ENCODE measurements around the gene FARP2. TPM values are rescaled to one million over a fixed set of nuclear protein-coding genes. Genes with fewer than 3 reads are reported as not detected.

The FARP2 gene
- total RNA-seq, 2 donors from 2014 or later = 30.1 to 44.2 TPM

DNA sequence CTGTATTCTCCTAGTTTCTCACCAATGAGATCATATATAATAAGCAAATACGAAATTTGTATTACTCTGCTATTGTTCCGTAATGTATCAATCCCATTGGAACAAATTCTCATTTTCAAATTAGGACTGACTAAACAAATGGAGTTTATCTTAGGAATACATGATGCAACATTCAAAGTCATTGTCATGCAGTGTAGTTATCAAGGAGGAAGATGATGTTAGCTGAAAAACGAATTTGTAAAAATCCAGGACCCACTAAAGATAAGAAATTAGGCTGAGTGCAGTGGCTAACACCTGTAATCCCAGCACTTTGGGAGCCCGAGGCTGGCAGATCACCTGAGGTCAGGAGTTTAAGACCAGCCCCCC is 25.5 kb upstream of the FARP2 start:
- H3K4me1 ChIP-seq = no peaks in the 10 kb centered on the region
- H3K27ac ChIP-seq = no peak overlapping the region
- TF ChIP-seq CTCF (IDR thresholded peaks at IDR 0.05) = no peak
- no peak for TF ChIP-seq POLR2A (IDR thresholded peaks at IDR 0.05)
- intact Hi-C loops (cut with DNase I) = no loop called here
- peaks cover 0 to 9% of the 10 kb centered on the region in 2 donors for H3K36me3 ChIP-seq (replicated peaks in 1 of 2; ENCODE audit: insufficient read depth in 1 of 2, low read depth in 2 of 2)
- DNase-seq (no peak), ATAC-seq (no peak)
- no peaks in the 10 kb centered on the region for H3K9me3 ChIP-seq
- 84 to 85% methylated on average over 4 of the region's 4 CpGs for WGBS, 2 donors
- H3K4me3 ChIP-seq = no peak overlapping the region
- H3K27me3 ChIP-seq = no peaks in the 10 kb centered on the region

- DNase-seq (no peak), ATAC-seq (no peak)
- TF ChIP-seq CTCF (IDR thresholded peaks at IDR 0.05) (no peak), POLR2A (IDR thresholded peaks at IDR 0.05) (no peak)
- Histone ChIP-seq H3K4me3 (no peak overlapping the region), H3K27ac (no peak overlapping the region), H3K9me3 (no peaks in the 10 kb centered on the region), H3K36me3 (replicated peaks in 1 of 2; ENCODE audit: insufficient read depth in 1 of 2, low read depth in 2 of 2) (peaks cover 0 to 25% of the 10 kb centered on the region in 2 donors), H3K4me1 (peaks cover 8% of the 10 kb centered on the region), H3K27me3 (no peaks in the 10 kb centered on the region)
- WGBS, 2 donors = 37 to 39% methylated on average over 2 of the region's 2 CpGs
- intact Hi-C loops (cut with DNase I) = no loop called here
These were observed 21.3 kb upstream of the FARP2 start for GRCh38 chr2:241334813-241335212.

GRCh38 chr2:241339839-241340630 is 16.1 kb upstream of the FARP2 start:
- no peaks in the 10 kb centered on the region for H3K9me3 ChIP-seq
- ATAC-seq = peak; percentile 38
- whole genome bisulfite sequencing, 2 donors = 29 to 30% methylated on average over 8 of the region's 8 CpGs
- peaks cover 19 to 54% of the 10 kb centered on the region in 2 donors for H3K36me3 ChIP-seq (replicated peaks in 1 of 2; ENCODE audit: insufficient read depth in 1 of 2, low read depth in 2 of 2)
- no peak for DNase-seq
- intact Hi-C loops (cut with DNase I) = no loop called here
- peaks cover 19% of the 10 kb centered on the region for H3K4me1 ChIP-seq
- H3K27ac ChIP-seq = peak overlapping the region in 3 of 4 donors; percentile 16 to 63 (median 16)
- TF ChIP-seq POLR2A (IDR thresholded peaks at IDR 0.05) (no peak), CTCF (IDR thresholded peaks at IDR 0.05) (no peak)
- H3K4me3 ChIP-seq = no peak overlapping the region
- no peaks in the 10 kb centered on the region for H3K27me3 ChIP-seq

DNA sequence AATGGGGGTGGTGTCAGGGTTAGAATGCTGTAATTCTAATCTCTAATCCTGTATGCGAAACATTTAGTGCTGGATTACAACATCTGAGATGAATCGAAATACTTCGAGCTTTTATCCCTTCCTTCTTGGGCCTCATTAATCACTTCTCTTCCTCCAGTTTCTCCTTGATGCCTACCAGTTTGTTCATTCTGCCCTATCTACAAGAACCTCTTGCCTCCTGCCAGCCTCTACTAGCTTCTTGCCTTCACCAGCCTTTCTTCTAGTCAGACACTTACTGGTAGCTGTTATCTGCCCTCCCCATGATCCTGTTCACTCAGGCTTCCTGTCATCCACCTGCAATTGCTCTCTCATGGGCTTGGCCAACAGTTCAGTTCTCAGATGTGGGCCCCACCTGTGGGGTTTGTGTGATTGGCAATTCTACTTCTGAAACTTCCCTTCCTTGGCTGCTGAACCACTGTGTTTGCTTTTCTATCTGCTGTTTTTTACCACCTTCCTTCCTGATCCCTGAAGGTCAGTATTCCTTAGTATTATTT is 15.4 kb upstream of the FARP2 start:
- no peak for DNase-seq
- H3K4me1 ChIP-seq = peaks cover 19% of the 10 kb centered on the region
- 71 to 72% methylated on average over 3 of the region's 3 CpGs for WGBS, 2 donors
- no peaks in the 10 kb centered on the region for H3K9me3 ChIP-seq
- no peak overlapping the region for H3K4me3 ChIP-seq
- no peak for ATAC-seq
- H3K36me3 ChIP-seq (replicated peaks in 1 of 2; ENCODE audit: insufficient read depth in 1 of 2, low read depth in 2 of 2) = peaks cover 22 to 56% of the 10 kb centered on the region in 2 donors
- peak overlapping the region in 3 of 4 donors; percentile 16 to 63 (median 22) for H3K27ac ChIP-seq
- no peak for TF ChIP-seq CTCF (IDR thresholded peaks at IDR 0.05)
- TF ChIP-seq POLR2A (IDR thresholded peaks at IDR 0.05) = no peak
- intact Hi-C loops (cut with DNase I) = no loop called here
- H3K27me3 ChIP-seq = no peaks in the 10 kb centered on the region

All from body of pancreas (tissue), 4 donors.